GM19025 (cell line): ENCODE data around the gene PLEKHM3.

ENCODE experiments used
- ATAC-seq: cut with Tn5 transposase; IDR thresholded peaks from one replicate; pipeline ENCODE4 v1.9.1; 2021; ENCODE audit warnings: mild to moderate bottlenecking, low read depth, moderate library complexity; ENCODE audit not compliant: unreplicated experiment

Gene PLEKHM3

DNA sequence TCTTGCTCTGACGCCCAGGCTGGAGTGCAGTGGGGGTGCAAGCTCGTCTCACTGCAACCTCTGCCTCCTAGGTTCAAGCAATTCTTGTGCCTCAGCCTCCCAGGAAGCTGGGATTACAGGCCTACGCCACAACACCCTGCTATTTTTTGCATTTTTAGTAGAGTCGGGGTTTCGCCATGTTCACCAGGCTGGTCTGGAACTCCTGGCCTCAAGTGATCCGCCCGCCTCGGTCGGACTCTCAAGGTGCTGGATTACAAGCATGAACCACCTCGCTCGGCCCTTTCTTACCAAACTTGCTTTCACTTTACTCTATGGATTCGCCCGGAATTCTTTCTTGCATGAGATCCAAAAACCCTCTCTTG lies 252.5 kb downstream of the PLEKHM3 start:
- ATAC-seq: no peak

GRCh38 chr2:207772081-207772843 lies 253.1 kb downstream of the PLEKHM3 start:
- ATAC-seq: no peak

GRCh38 chr2:207771421-207771820 lies 253.9 kb downstream of the PLEKHM3 start:
- no peak for ATAC-seq
